ENCODE data around the gene BAIAP2.

DNA sequence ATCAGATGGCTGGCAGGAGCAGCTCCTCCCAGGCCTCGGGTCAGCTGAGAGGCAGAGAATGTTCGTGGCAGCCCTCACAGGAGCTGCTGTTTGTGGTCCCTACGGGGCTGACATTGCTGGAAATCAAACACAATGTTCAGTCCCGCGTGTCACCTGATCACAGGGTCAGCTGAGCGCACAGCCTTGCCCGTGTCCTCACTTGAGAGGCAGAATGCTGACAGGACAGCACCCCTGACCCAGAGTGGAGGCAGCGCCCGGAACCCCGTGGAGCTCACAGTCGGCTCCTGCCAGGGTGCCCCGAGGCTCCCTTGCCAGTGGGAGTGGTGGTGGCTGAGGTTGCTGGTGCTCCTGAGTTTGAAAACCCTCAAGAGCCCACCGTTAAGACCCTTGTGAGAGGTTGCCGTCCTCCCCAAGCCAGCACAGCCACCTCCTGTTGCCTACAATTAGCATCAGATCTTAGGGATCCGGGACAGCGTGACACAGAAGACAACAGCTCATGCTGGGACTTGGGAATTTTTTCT, 47.0 kb upstream of the BAIAP2 start:
- TF ChIP-seq POLR2AphosphoS5 (IDR thresholded peaks at IDR 0.05): no peak
- TF ChIP-seq, protein P1, sequence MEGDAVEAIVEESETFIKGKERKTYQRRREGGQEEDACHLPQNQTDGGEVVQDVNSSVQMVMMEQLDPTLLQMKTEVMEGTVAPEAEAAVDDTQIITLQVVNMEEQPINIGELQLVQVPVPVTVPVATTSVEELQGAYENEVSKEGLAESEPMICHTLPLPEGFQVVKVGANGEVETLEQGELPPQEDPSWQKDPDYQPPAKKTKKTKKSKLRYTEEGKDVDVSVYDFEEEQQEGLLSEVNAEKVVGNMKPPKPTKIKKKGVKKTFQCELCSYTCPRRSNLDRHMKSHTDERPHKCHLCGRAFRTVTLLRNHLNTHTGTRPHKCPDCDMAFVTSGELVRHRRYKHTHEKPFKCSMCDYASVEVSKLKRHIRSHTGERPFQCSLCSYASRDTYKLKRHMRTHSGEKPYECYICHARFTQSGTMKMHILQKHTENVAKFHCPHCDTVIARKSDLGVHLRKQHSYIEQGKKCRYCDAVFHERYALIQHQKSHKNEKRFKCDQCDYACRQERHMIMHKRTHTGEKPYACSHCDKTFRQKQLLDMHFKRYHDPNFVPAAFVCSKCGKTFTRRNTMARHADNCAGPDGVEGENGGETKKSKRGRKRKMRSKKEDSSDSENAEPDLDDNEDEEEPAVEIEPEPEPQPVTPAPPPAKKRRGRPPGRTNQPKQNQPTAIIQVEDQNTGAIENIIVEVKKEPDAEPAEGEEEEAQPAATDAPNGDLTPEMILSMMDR (IDR thresholded peaks at IDR 0.05): no peak

All from breast epithelium (tissue), 3 donors.